ENCODE data around the gene JAKMIP2.

GRCh38 chr5:147704544-147704943 lies 78.0 kb downstream of the JAKMIP2 start:
- TF ChIP-seq EZH2phosphoT487 (IDR thresholded peaks at IDR 0.05; ENCODE audit: borderline replicate concordance, low read depth) (no peak), CTCF (IDR thresholded peaks at IDR 0.05) (no peak), FOXJ3 (CRISPR knock-in tag; IDR thresholded peaks at IDR 0.05) (no peak), FOXM1 (IDR thresholded peaks at IDR 0.05; ENCODE audit: low read depth) (no peak), PBX3 (IDR thresholded peaks at IDR 0.05) (no peak), TAF1 (IDR thresholded peaks at IDR 0.05; ENCODE audit: borderline replicate concordance, low read depth, low read length) (no peak), RFX5 (IDR thresholded peaks at IDR 0.05; ENCODE audit: low read length) (no peak), JUND (IDR thresholded peaks at IDR 0.05) (no peak), POLR2AphosphoS5 (IDR thresholded peaks at IDR 0.05; ENCODE audit: low read depth, low read length) (no peak)
- TF ChIP-seq, protein P1, sequence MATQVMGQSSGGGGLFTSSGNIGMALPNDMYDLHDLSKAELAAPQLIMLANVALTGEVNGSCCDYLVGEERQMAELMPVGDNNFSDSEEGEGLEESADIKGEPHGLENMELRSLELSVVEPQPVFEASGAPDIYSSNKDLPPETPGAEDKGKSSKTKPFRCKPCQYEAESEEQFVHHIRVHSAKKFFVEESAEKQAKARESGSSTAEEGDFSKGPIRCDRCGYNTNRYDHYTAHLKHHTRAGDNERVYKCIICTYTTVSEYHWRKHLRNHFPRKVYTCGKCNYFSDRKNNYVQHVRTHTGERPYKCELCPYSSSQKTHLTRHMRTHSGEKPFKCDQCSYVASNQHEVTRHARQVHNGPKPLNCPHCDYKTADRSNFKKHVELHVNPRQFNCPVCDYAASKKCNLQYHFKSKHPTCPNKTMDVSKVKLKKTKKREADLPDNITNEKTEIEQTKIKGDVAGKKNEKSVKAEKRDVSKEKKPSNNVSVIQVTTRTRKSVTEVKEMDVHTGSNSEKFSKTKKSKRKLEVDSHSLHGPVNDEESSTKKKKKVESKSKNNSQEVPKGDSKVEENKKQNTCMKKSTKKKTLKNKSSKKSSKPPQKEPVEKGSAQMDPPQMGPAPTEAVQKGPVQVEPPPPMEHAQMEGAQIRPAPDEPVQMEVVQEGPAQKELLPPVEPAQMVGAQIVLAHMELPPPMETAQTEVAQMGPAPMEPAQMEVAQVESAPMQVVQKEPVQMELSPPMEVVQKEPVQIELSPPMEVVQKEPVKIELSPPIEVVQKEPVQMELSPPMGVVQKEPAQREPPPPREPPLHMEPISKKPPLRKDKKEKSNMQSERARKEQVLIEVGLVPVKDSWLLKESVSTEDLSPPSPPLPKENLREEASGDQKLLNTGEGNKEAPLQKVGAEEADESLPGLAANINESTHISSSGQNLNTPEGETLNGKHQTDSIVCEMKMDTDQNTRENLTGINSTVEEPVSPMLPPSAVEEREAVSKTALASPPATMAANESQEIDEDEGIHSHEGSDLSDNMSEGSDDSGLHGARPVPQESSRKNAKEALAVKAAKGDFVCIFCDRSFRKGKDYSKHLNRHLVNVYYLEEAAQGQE (IDR thresholded peaks at IDR 0.05; ENCODE audit: low read depth, low read length): no peak
